NCI-H446 (cell line): ENCODE measurements around the gene OSTM1.

Experiments
- DNase-seq, 2 experiments: peaks; one replicate each; lab custom pipeline; 2025; lab: John Stamatoyannopoulos, UW

OSTM1 gene

DNA sequence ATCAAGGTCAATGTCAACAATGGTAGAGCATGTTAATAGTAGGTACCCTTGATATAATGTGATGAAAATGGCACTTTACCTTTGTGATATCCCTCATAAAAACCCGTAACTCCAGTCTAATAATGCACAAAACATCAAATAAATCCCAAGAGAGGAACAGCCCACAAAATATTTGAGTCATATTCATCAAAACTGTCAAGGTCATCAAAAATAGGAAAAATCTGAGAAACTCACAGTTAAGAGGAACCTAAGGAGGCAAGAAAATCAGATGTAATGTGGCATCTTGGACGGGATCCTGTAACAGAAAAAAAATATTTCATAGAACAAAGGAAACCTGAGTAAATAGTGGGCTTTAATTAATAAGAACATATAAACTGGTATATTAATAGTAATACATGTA is 25.5 kb upstream of the OSTM1 start:
- DNase-seq, result no peak

DNA sequence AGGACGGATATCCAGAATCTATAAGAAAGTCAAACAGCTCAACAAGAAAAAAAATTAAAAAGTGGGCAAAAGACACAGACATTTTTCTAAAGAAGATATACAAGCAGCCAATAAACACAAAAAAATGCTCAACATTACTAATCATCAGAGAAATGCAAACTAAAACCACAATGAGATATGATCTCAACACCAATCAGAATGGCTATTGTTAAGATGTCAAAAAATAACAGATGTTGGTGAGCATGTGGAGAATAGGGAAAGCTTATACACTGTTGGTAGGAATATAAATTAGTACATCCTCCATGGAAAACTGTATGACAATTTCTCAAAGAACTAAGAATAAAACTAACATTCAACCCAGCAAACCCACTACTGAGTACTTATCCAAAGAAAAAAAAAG is 23.3 kb upstream of the OSTM1 start:
- no peak for DNase-seq

GRCh38 chr6:108093781-108094300 is 19.3 kb upstream of the OSTM1 start:
- DNase-seq, result no peak

DNA sequence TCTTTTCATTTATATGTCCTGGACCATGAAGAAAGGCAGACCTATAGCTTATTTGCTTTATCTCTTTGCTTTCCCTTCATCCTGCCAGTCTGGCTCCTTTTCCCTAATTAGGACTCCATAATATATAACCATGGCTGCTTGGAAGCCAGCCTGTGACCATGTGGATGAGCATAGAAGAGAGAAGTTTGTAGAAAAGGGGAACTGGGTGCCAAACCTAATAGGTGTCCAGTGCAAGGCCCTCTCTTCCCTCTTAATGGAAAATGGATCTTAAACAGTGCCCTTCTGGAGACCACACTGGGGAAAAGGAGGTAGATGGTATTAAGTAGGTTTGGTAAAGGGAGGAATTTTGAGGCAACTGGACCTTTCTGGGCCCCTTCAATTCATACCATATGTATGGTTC is 16.7 kb upstream of the OSTM1 start:
- no peak for DNase-seq

DNA sequence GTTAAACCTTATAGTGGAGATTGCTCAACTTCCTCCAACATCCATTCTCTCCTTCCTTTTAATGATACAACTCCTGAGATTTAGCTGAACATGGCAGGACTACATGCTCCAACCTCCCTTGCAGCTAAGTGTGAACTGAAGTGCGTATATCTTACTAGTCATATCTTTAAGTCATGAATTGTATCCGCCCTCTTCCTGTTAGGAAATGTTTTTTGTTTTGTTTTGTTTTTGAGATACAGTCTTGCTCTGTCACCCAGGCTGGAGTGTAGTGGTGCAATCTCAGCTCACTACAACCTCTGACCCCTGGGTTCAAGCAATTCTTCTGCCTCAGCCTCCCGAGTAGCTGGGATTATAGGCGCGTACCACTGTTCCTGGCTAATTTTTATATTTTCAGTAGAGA is 8.8 kb upstream of the OSTM1 start:
- DNase-seq, result no peak

DNA sequence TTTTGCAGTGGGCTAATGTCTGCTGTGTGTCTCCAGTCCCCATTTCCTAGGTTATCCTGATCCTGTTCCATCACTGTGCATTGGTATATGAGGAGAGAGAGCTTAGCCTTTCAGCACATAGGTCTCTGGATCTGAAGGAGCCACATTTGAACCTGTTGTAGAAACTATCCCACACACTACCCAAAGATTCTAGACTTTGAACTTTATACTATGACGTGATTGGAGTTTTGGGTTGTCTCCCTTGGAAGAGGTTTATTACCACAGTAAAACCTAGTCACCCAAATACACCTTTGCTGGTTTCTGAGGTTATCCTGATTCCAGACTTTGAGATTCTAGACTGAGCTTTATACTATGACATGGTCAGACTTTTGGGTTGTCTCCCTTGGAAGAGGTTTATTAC is 8.0 kb upstream of the OSTM1 start:
- DNase-seq, result no peak

GRCh38 chr6:108080010-108080780 is 5.7 kb upstream of the OSTM1 start:
- DNase-seq, result no peak

- no peak for DNase-seq
These were observed 3.6 kb upstream of the OSTM1 start for GRCh38 chr6:108078191-108078590.

DNA sequence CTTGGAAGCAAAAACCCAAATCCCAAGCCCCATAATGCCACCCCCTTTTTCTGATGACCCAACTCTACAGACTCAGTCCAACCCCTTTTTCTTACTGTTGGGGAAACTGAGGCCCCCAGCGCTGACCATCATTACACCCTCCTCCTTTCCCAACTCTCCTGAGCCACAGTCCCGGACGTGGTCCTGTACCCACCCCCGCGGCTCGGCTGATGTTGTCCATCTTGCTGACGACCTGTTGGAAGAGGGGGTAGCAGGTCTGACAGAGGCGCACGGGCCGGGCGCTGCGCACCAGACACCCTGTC is 533 bp downstream of the OSTM1 start:
- no peak for DNase-seq

- DNase-seq, result no peak
These were observed 2.7 kb downstream of the OSTM1 start for GRCh38 chr6:108071736-108072276.

- no peak for DNase-seq
These were observed 5.9 kb downstream of the OSTM1 start for GRCh38 chr6:108068618-108069017.

DNA sequence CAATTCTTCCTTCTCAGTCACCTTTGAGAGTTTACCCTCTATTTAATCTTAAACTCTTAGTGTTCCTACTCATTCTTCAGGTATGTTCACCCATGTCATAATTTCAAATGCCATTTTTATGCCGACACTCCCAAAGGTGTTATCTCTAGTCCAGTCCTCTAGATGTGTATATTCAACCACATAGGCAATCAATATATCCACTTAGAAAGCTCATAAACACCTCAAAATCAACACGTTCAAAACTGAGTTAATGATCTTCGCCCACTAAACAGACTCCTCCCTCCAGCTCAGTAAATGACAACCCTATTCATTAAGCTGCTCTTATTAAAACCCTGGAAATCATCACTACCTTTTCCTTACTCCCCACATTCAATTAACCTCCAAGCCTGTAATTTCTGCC is 6.4 kb downstream of the OSTM1 start:
- DNase-seq, result no peak

DNA sequence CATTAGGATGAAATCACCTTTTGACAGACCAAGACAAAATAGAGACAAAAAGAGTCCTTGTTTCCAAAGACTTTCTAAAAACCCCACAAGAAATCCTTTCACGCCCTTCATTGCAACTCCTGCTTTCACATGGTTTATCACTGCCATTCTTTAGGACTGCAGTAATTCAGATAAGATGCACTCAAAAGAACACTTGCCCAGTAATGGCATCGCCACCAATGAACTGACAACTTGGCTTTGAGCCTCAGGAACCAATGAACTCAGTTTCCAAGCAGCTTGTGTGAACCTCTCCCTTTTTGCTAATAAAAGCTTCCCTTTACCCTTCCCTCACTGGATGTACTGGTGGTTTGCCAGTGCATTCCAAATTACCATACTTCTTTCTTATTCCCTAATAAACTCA is 21.8 kb downstream of the OSTM1 start:
- no peak for DNase-seq

DNA sequence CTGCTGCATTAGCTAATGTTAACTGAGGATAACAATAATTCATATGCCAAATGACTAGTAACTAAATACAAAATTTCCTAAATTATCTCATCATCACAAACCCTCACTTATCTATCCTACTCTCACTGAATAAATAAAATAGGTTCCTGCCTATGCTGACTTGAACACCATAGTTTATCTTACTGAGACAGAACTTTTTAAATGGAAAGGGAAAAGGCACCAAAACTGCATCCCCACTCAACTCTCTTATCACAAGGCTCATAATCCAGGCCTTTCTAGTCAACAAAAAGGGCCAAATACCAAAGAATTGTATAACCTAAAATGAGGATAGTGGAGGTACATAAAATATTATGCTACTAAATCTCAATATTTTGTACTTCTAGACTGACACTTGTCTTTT is 23.1 kb downstream of the OSTM1 start:
- no peak for DNase-seq

- no peak for DNase-seq
These were observed 34.9 kb downstream of the OSTM1 start for GRCh38 chr6:108039681-108040080.

DNA sequence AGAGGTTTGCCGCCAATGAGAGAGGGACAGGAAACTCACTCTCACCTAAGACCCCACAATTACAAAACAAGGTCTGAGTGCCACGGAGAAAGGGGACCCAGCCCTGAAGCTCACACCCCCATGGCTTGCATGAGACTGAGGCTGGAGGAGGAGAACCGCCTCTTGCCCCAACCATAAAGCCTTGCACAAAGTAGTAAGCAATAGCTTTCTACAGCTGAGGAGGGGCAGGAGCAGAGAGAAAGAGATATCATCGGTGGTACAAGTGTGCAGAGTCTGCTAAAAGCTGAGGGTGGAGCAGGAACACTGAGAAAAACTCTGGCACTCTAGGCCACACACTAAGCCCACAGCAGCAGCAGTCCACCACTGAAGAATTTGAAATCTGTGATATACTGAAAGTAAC is 37.7 kb downstream of the OSTM1 start:
- no peak for DNase-seq

DNA sequence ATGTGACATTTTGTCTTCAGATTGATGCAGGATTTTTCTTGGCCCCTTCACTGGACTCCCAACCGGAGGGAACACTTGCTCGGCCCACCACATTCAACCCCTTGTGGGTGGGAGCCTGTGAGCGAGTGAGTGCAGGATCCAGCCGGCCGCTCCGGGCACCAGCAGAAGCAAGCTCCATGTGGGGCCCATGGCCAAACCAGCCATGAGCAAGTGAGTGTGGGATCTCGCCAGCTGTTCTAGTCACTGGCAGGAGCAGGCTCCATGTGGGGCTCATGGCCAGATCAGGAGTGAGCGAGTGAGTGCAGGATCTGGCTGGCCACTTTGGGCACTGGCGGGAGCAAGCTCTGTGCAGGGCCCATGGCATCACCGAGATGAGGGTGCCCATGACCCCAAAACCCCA is 42.6 kb downstream of the OSTM1 start:
- peak; percentile 11 to 62 for DNase-seq

- DNase-seq, result peak in 1 of 2 experiments; percentile 34
These were observed 44.3 kb downstream of the OSTM1 start for GRCh38 chr6:108030211-108030610.

GRCh38 chr6:108029226-108029921 is 45.2 kb downstream of the OSTM1 start:
- DNase-seq, result peak in 1 of 2 experiments; percentile 9

- DNase-seq, result peak in 1 of 2 experiments; percentile 29
These were observed 46.9 kb downstream of the OSTM1 start for GRCh38 chr6:108027594-108027993.

DNA sequence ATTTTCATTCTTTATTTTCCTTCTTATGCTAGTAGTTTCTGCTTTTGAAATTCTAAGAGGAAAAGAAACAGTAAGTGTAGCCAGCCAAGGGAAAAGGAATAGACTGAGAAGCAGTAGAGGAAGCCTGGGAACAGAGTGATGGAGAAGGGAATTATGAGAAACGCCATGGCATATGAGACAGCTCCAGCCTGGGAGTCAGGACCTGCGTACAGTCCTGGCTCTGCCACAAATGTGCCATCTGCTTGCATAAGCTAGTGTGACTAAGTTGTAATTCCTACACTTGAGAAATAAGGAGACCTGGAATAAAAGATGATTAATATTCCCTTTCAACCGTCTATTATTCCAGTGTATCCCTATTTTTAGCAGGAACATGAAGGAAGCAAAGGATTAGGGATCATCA is 47.5 kb downstream of the OSTM1 start:
- DNase-seq, result no peak

- no peak for DNase-seq
These were observed 50.0 kb downstream of the OSTM1 start for GRCh38 chr6:108024427-108025073.
